OCI-LY7 (cell line): ENCODE measurements around the gene HRNR. TPM values are rescaled to one million over a fixed set of nuclear protein-coding genes. Genes with fewer than 3 reads are reported as not detected.

Experiments
- BruUV-seq: library from RNA; stranded (reverse); fragments of 400-500 nt; replicated peaks from 2 replicates; lab custom pipeline; 2021; lab: Mats Ljungman, UMichigan
- CTCF ChIA-PET: fragments of 300-600 bp; sonication (Branson Sonifier 250); formaldehyde crosslinking; loops from one replicate; lab custom pipeline; 2022; ENCODE audit warnings: antibody characterized with exemption; ENCODE audit not compliant: unreplicated experiment; lab: Charles Lee
- POLR2A ChIA-PET: fragments of 300-600 bp; sonication (Branson Sonifier 250); formaldehyde crosslinking; loops from one replicate; lab custom pipeline; 2022; ENCODE audit warnings: antibody characterized with exemption; lab: Charles Lee
- DNase-seq: peaks from one replicate; pipeline ENCODE4 v3.0.0-alpha.2; 2015; ENCODE audit warnings: low spot score
- H2AFZ ChIP-seq: fragments of 200-600 bp; sonication (generic), shearing (Covaris generic); 2 replicates; pipeline ENCODE4 v1.6.1; 2014; ENCODE audit warnings: mild to moderate bottlenecking, antibody characterized with exemption, low read length, moderate library complexity
- H3K27ac ChIP-seq: fragments of 200-600 bp; sonication (generic); 2 replicates; pipeline ENCODE4 v1.5.1; 2014; ENCODE audit warnings: mixed run types, low read depth, mild to moderate bottlenecking, moderate library complexity, low read length, inconsistent platforms; ENCODE audit not compliant: poor library complexity, severe bottlenecking
- H3K36me3 ChIP-seq: fragments of 200-600 bp; sonication (generic); 2 replicates; pipeline ENCODE4 v1.6.1; 2014; ENCODE audit warnings: mild to moderate bottlenecking, antibody characterized with exemption, low read length, moderate library complexity, mixed read lengths; ENCODE audit not compliant: insufficient read depth
- H3K4me1 ChIP-seq: fragments of 200-600 bp; sonication (generic); 2 replicates; pipeline ENCODE4 v1.5.1; 2014; ENCODE audit warnings: mild to moderate bottlenecking, low read length; ENCODE audit not compliant: insufficient read depth, poor library complexity, severe bottlenecking
- H3K4me2 ChIP-seq: fragments of 200-600 bp; sonication (generic); 2 replicates; pipeline ENCODE4 v1.6.1; 2014; ENCODE audit warnings: mild to moderate bottlenecking, low read length
- H3K4me3 ChIP-seq: fragments of 200-600 bp; sonication (generic); 2 replicates; pipeline ENCODE4 v1.5.1; 2014; ENCODE audit warnings: mild to moderate bottlenecking, low read depth, low read length; ENCODE audit not compliant: poor library complexity, severe bottlenecking
- H3K79me2 ChIP-seq: fragments of 200-600 bp; sonication (generic); 2 replicates; pipeline ENCODE4 v1.6.1; 2016; ENCODE audit warnings: low read depth, mild to moderate bottlenecking, low read length, moderate library complexity, mixed read lengths; ENCODE audit not compliant: insufficient read depth
- H3K9me2 ChIP-seq: fragments of 200-600 bp; sonication (generic); 2 replicates; pipeline ENCODE4 v1.6.1; 2016; ENCODE audit warnings: mild to moderate bottlenecking, low read length, mixed read lengths; ENCODE audit not compliant: insufficient read depth
- H3K9me3 ChIP-seq: fragments of 200-600 bp; sonication (generic); 2 replicates; pipeline ENCODE4 v1.6.1; 2014; ENCODE audit warnings: mild to moderate bottlenecking, mixed run types, low read length, mixed read lengths
- H4K20me1 ChIP-seq: fragments of 200-600 bp; sonication (generic); 2 replicates; pipeline ENCODE4 v1.6.1; 2014; ENCODE audit warnings: mild to moderate bottlenecking, antibody characterized with exemption, low read length, moderate library complexity, mixed read lengths; ENCODE audit not compliant: insufficient read depth
- EZH2phosphoT487 ChIP-seq: fragments of 200-600 bp; sonication (generic); IDR thresholded peaks from 2 replicates; pipeline ENCODE4 v1.6.1; 2018; ENCODE audit warnings: low read depth, borderline replicate concordance, mild to moderate bottlenecking, mixed run types, antibody characterized with exemption, low read length, moderate library complexity, mixed read lengths
- intact Hi-C: fragments of 100-400 bp; cut with micrococcal nuclease; formaldehyde crosslinking; loops from one replicate; pipeline ENCODE4 v1.10.0; 2022; ENCODE audit not compliant: unreplicated experiment
- total RNA-seq, 2 experiments: library from RNA; depleted of rRNA in 1 of 2; stranded (reverse); fragments of >200 nt in 1 of 2; shearing (Covaris generic) in 1 of 2; gene quantifications; 2 replicates each; pipeline ENCODE4 v1.2.3, GENCODE V29; 2014 to 2022
- TF ChIP-seq, protein P1 (sequence below): fragments of 200-600 bp; sonication (generic); conservative IDR thresholded peaks from 2 replicates; pipeline ENCODE4 v1.5.1; 2014; ENCODE audit warnings: mild to moderate bottlenecking, antibody characterized with exemption, low read length, moderate library complexity, mixed read lengths

Gene HRNR
- total RNA-seq, 2 experiments from 2014 or later = not detected

DNA sequence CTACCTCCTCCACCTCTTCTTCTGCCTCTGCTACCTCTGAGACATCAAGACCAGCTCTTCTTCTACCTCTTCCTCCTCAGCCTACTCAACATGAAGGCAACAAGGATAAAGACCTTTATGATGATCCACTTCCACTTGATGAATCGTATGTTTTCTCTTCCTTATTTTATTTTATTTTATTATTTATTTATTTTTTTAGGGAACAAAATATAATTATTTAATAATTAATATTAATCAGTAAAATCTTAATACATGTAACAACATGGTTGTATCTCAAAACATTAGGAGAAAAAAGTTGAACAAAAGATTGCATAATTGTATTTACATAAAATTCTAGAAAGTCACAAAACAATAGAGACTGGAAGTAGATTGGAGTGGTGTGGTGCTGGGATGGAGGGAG lies 13.1 kb upstream of the HRNR start:
- ChIA-PET CTCF (no interaction called here), POLR2A (no interaction called here)
- TF ChIP-seq, protein P1, sequence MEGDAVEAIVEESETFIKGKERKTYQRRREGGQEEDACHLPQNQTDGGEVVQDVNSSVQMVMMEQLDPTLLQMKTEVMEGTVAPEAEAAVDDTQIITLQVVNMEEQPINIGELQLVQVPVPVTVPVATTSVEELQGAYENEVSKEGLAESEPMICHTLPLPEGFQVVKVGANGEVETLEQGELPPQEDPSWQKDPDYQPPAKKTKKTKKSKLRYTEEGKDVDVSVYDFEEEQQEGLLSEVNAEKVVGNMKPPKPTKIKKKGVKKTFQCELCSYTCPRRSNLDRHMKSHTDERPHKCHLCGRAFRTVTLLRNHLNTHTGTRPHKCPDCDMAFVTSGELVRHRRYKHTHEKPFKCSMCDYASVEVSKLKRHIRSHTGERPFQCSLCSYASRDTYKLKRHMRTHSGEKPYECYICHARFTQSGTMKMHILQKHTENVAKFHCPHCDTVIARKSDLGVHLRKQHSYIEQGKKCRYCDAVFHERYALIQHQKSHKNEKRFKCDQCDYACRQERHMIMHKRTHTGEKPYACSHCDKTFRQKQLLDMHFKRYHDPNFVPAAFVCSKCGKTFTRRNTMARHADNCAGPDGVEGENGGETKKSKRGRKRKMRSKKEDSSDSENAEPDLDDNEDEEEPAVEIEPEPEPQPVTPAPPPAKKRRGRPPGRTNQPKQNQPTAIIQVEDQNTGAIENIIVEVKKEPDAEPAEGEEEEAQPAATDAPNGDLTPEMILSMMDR = no peak
- no peak for TF ChIP-seq EZH2phosphoT487

DNA sequence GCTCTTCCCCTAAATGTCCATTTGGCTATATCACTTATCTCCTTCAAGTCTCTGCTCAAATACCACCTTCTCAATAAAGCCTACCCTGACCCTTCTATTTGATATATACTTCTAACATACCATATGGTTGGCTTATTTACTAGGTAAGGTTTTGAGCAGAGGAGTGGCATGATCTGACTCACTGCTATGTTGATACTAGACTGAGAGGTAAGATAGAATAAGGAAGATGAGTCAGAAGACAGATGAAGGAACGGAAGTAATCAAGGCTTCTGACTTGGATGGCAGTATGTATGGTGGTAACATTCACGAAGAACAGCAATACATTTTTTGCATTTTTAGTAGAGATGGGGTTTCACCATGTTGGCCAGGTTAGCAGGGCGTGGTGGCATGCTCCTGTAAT lies 4.8 kb upstream of the HRNR start:
- Histone ChIP-seq H3K36me3 (no peaks in the 10 kb centered on the region), H4K20me1 (no peaks in the 10 kb centered on the region), H3K4me1 (no peaks in the 10 kb centered on the region), H3K4me2 (no peak overlapping the region), H3K9me2 (no peaks in the 10 kb centered on the region), H3K27ac (no peak overlapping the region), H3K4me3 (no peak overlapping the region), H3K79me2 (no peaks in the 10 kb centered on the region), H2AFZ (no peak overlapping the region), H3K9me3 (no peaks in the 10 kb centered on the region)
- CTCF ChIA-PET = no interaction called here
- DNase-seq = no peak
- TF ChIP-seq, protein P1 = no peak
- no peak for TF ChIP-seq EZH2phosphoT487
- POLR2A ChIA-PET = no interaction called here
- intact Hi-C loops = no loop called here
- no TSS peak for BruUV-seq

More for the DNA sequence above, 13.1 kb upstream of the HRNR start:
- intact Hi-C loops = no loop called here
- Histone ChIP-seq H4K20me1 (no peaks in the 10 kb centered on the region), H3K9me2 (no peaks in the 10 kb centered on the region), H2AFZ (no peak overlapping the region), H3K79me2 (no peaks in the 10 kb centered on the region), H3K4me2 (no peak overlapping the region), H3K9me3 (no peaks in the 10 kb centered on the region), H3K4me1 (no peaks in the 10 kb centered on the region), H3K36me3 (no peaks in the 10 kb centered on the region), H3K27ac (no peak overlapping the region), H3K4me3 (no peak overlapping the region)
- no TSS peak for BruUV-seq
- DNase-seq = no peak

DNA sequence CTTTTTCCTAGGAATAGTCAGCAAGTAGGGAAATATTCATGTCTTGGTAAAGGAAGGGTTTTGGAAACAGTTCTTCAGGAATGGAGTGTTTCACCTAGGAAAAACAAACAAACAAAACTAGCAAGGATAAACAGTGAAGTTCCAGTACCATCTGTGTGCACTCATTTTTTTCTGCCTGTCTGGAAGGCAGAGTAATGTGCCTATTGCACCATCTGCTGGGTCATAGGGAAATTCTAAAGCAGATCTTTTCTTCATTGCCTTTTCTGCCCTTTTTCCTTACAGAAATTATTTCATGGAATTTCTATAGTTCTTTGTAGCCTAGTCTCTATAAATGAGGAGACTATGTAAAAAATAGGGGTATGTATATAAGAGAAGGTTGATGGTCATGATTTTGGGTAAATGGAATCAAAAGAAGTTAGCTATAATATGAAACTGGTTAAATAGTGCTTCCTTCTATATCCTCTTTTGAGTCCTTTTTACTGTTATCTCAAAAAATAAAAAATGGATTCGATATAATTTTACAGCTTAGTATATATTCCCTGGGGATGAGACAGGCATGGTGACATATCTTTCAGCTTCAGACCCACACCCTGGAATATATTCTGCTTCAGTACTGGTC lies 3.4 kb upstream of the HRNR start:
- CTCF ChIA-PET = interaction anchor here (0.6 kb wide), 1 partner anchor 35 kb away, joined by 3 read pairs; no protein-coding TSS in a partner anchor

More for the DNA sequence above, 3.4 kb upstream of the HRNR start:
- Histone ChIP-seq H3K4me3 (no peak overlapping the region), H3K4me1 (no peaks in the 10 kb centered on the region), H3K36me3 (no peaks in the 10 kb centered on the region), H4K20me1 (no peaks in the 10 kb centered on the region), H3K27ac (no peak overlapping the region), H2AFZ (no peak overlapping the region), H3K9me2 (no peaks in the 10 kb centered on the region), H3K4me2 (no peak overlapping the region), H3K9me3 (no peaks in the 10 kb centered on the region), H3K79me2 (no peaks in the 10 kb centered on the region)
- no peak for DNase-seq
- TF ChIP-seq EZH2phosphoT487 = no peak
- TF ChIP-seq, protein P1 = 0 out of 2 replicates have a peak, but pooled peaks have one; percentile 15
- POLR2A ChIA-PET = no interaction called here
- intact Hi-C loops = no loop called here
- BruUV-seq = no TSS peak
